IMR-90 (cell line): ENCODE data around the gene ATP2B2. TPM values are rescaled to one million over a fixed set of nuclear protein-coding genes. Genes with fewer than 3 reads are reported as not detected.
"Not testable (repeated sequence)": the region's sequence is repeated elsewhere in the genome, so short reads cannot be mapped to it uniquely, and the experiment has no call there.

Experiments
- ATAC-seq: fragments of 200-7000 bp; cut with Tn5 transposase; 2 replicates; pipeline ENCODE4 v1.9.1; 2020; ENCODE audit warnings: low read depth, mild to moderate bottlenecking, moderate library complexity
- BruUV-seq: library from RNA; stranded (reverse); fragments of 400-500 nt; replicated peaks from 2 replicates; lab custom pipeline; 2021; lab: Mats Ljungman, UMichigan
- CTCF ChIA-PET: fragments of 300-600 bp; formaldehyde crosslinking; extraction: SDS; loops from one replicate; lab custom pipeline; 2021; ENCODE audit warnings: antibody characterized with exemption; lab: Yijun Ruan, JAX
- POLR2A ChIA-PET: fragments of 300-600 bp; sonication (Branson Sonifier 250); formaldehyde crosslinking; loops from one replicate; lab custom pipeline; 2022; ENCODE audit warnings: antibody characterized with exemption; ENCODE audit not compliant: unreplicated experiment; lab: Charles Lee
- DNase-seq: peaks from one replicate; pipeline ENCODE4 v3.0.0; 2013
- H2AFZ ChIP-seq: replicated peaks from 2 replicates; pipeline ENCODE3; 2013; ENCODE audit warnings: low read length, mild to moderate bottlenecking; ENCODE audit not compliant: poor library complexity
- H2AK5ac ChIP-seq: 2 replicates; pipeline ENCODE4 v1.6.1; 2013; ENCODE audit warnings: low read depth, low read length, inconsistent platforms
- H2AK9ac ChIP-seq: replicated peaks from 2 replicates; pipeline ENCODE3; 2013; ENCODE audit warnings: mild to moderate bottlenecking, low read depth, low read length, moderate library complexity; ENCODE audit not compliant: poor library complexity
- H2BK120ac ChIP-seq: 2 replicates; pipeline ENCODE4 v1.6.1; 2013; ENCODE audit warnings: low read depth, low read length, inconsistent platforms
- H2BK15ac ChIP-seq: 3 replicates; pipeline ENCODE4 v1.6.1; 2013; ENCODE audit warnings: low read depth, low read length, inconsistent platforms
- H2BK20ac ChIP-seq: 2 replicates; pipeline ENCODE4 v1.6.1; 2013; ENCODE audit warnings: low read depth, mild to moderate bottlenecking, inconsistent platforms, low read length, moderate library complexity
- H2BK5ac ChIP-seq: 2 replicates; pipeline ENCODE4 v1.6.1; 2013; ENCODE audit warnings: mild to moderate bottlenecking, low read depth, low read length, inconsistent platforms; ENCODE audit not compliant: poor library complexity, severe bottlenecking
- H3K14ac ChIP-seq: replicated peaks from 2 replicates; pipeline ENCODE4 v1.6.1; 2013; ENCODE audit warnings: low read depth, low read length, inconsistent platforms
- H3K18ac ChIP-seq: 2 replicates; pipeline ENCODE4 v1.6.1; 2013; ENCODE audit warnings: low read depth, low read length, control low read depth
- H3K23ac ChIP-seq: 2 replicates; pipeline ENCODE4 v1.6.1; 2013; ENCODE audit warnings: low read depth, low read length, inconsistent platforms
- H3K27ac ChIP-seq: 2 replicates; pipeline ENCODE4 v1.5.1; 2013; ENCODE audit warnings: mild to moderate bottlenecking, control low read depth, low read length; ENCODE audit not compliant: insufficient read depth
- H3K27me3 ChIP-seq: 2 replicates; pipeline ENCODE4 v1.6.1; 2013; ENCODE audit warnings: low read length; ENCODE audit not compliant: control insufficient read depth, insufficient read depth
- H3K36me3 ChIP-seq: 2 replicates; pipeline ENCODE4 v1.6.1; 2013; ENCODE audit warnings: low read length, mixed read lengths; ENCODE audit not compliant: control insufficient read depth, insufficient read depth
- H3K4ac ChIP-seq: 2 replicates; pipeline ENCODE4 v1.6.1; 2013; ENCODE audit warnings: low read depth, low read length, inconsistent platforms
- H3K4me1 ChIP-seq: 2 replicates; pipeline ENCODE4 v1.6.1; 2013; ENCODE audit warnings: low read length, mixed read lengths; ENCODE audit not compliant: control insufficient read depth, insufficient read depth
- H3K4me2 ChIP-seq: 2 replicates; pipeline ENCODE4 v1.6.1; 2013; ENCODE audit warnings: low read depth, mild to moderate bottlenecking, control low read depth, low read length, moderate library complexity
- H3K4me3 ChIP-seq: 2 replicates; pipeline ENCODE4 v1.5.1; 2013; ENCODE audit warnings: low read depth, mild to moderate bottlenecking, control low read depth, low read length, moderate library complexity; ENCODE audit not compliant: insufficient read depth
- H3K56ac ChIP-seq: 2 replicates; pipeline ENCODE4 v1.6.1; 2013; ENCODE audit warnings: low read length, inconsistent platforms; ENCODE audit not compliant: insufficient read depth; ENCODE audit errors: extremely low read depth
- H3K79me1 ChIP-seq, 2 experiments: 2 replicates each; pipeline ENCODE4 v1.6.1; 2013; ENCODE audit warnings: low read length in 2 of 2, inconsistent platforms in 1 of 2, low read depth in 1 of 2
- H3K9ac ChIP-seq: 2 replicates; pipeline ENCODE4 v1.6.1; 2013; ENCODE audit warnings: low read depth, low read length, control low read depth
- H3K9me1 ChIP-seq: 2 replicates; pipeline ENCODE4 v1.6.1; 2013; ENCODE audit warnings: low read length, inconsistent platforms; ENCODE audit not compliant: insufficient read depth
- H3K9me3 ChIP-seq: 2 replicates; pipeline ENCODE4 v1.6.1; 2013; ENCODE audit warnings: low read length; ENCODE audit not compliant: control insufficient read depth, insufficient read depth
- H4K20me1 ChIP-seq: 2 replicates; pipeline ENCODE4 v1.6.1; 2013; ENCODE audit warnings: low read length, inconsistent platforms; ENCODE audit not compliant: insufficient read depth
- H4K5ac ChIP-seq: 2 replicates; pipeline ENCODE4 v1.6.1; 2013; ENCODE audit warnings: mild to moderate bottlenecking, low read depth, low read length, control low read depth
- H4K8ac ChIP-seq, 2 experiments: 2 replicates each; pipeline ENCODE4 v1.6.1; 2013; ENCODE audit warnings: low read depth in 2 of 2, low read length in 2 of 2, control low read depth in 1 of 2, inconsistent platforms in 1 of 2
- H4K91ac ChIP-seq: 2 replicates; pipeline ENCODE4 v1.6.1; 2013; ENCODE audit warnings: low read depth, low read length, inconsistent platforms; ENCODE audit not compliant: insufficient read depth
- WGBS, 2 experiments: methylation state at CpG; one replicate each; pipeline versions ENCODE4 v1.1.5 to v1.1.7; 2013; ENCODE audit warnings: missing lambda C conversion rate in 2 of 2; ENCODE audit not compliant: insufficient read length in 1 of 2; ENCODE audit errors: extremely low coverage in 2 of 2; 5-methylcytosine and 5-hydroxymethylcytosine counted together
- dilution Hi-C: fragments of 300-500 bp; cut with HindIII; formaldehyde crosslinking; loops from one replicate; pipeline ENCODE4 v1.14.3; 2018; ENCODE audit warnings: low sequenced_read_pairs; ENCODE audit not compliant: unreplicated experiment
- in situ Hi-C: fragments of 300-500 bp; cut with MboI; formaldehyde crosslinking; loops from 3 replicates; pipeline ENCODE4 v1.14.3; 2019; ENCODE audit warnings: low sequenced_read_pairs, inconsistent platforms, mixed read lengths
- intact Hi-C: fragments of 100-400 bp; cut with micrococcal nuclease; formaldehyde crosslinking; loops from 2 replicates; pipeline ENCODE4 v1.10.0; 2022
- polyA plus RNA-seq, 3 experiments: library from polyadenylated mRNA; depleted of rRNA; stranded (reverse); fragments of >200 nt; gene quantifications; 2 replicates each; pipeline ENCODE4 v1.2.3, GENCODE V29; 2012; ENCODE audit warnings: low replicate concordance in 1 of 3
- total RNA-seq: library from RNA; depleted of rRNA; stranded (reverse); fragments of >200 nt; gene quantifications from 2 replicates; pipeline ENCODE4 v1.2.3, GENCODE V29; 2012

The ATP2B2 gene
- total and polyA plus RNA-seq, 2 of the 4 experiments (the other 2 are of a cell fraction): under 0.01 to 0.02 TPM

GRCh38 chr3:10382445-10382844 is 122.9 kb downstream of the ATP2B2 start:
- DNase-seq, H3K4me1 ChIP-seq, H3K9me1 ChIP-seq, H4K20me1 ChIP-seq, H3K4ac ChIP-seq, in situ Hi-C loops, H2AK5ac ChIP-seq, H3K9ac ChIP-seq, H3K79me1 ChIP-seq, H4K5ac ChIP-seq, H3K4me2 ChIP-seq, H3K23ac ChIP-seq, H3K36me3 ChIP-seq, dilution Hi-C loops, H2BK20ac ChIP-seq, BruUV-seq, H2BK15ac ChIP-seq, H4K8ac ChIP-seq, ATAC-seq, H3K56ac ChIP-seq, H2BK120ac ChIP-seq, H2AFZ ChIP-seq, H2AK9ac ChIP-seq, H3K27ac ChIP-seq, H4K91ac ChIP-seq, H3K14ac ChIP-seq, POLR2A ChIA-PET, H2BK5ac ChIP-seq, intact Hi-C loops, H3K4me3 ChIP-seq, H3K18ac ChIP-seq: not testable (repeated sequence)
- CTCF ChIA-PET: interaction anchor here (0.6 kb wide), 1 partner anchor 340 kb away, joined by 5 read pairs; no protein-coding TSS in a partner anchor
- Histone ChIP-seq H3K27me3 (peaks cover 35% of the 10 kb centered on the region), H3K9me3 (peaks cover 14% of the 10 kb centered on the region)
- no CpG with 5 or more reads among the region's 3 CpGs for WGBS, 2 experiments
